ENCODE data around the gene FOXP2. TPM values are rescaled to one million over a fixed set of nuclear protein-coding genes. Genes with fewer than 3 reads are reported as not detected.

Gene FOXP2
- total and polyA plus RNA-seq, 4 donors = 1.2 to 7.4 (median 5.7) TPM

DNA sequence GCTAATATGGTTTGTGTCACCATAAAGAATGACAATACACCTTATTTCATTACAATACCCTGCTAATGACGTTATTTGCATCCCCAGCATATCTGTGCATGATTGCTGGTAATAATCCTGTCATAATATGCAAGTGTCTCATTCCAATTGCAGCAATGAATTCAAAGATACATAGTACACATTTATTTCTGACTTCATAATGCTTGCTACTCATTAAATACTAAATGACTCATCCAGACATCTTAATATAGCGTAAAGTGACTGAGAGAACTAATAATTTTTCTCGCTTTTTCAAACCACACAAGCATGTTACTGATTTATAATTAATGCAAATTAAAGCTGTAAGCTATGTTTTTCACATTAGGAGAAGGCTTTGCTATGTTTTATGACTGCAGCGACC, 272.6 kb downstream of the FOXP2 start (continued):
- TF ChIP-seq YY1 (IDR thresholded peaks at IDR 0.05) = no peak
- no peak for TF ChIP-seq SP1 (IDR thresholded peaks at IDR 0.05)

- H3K27me3 ChIP-seq (ENCODE audit: control insufficient read depth in 4 of 4, insufficient read depth in 4 of 4, low read length in 3 of 4) = no peaks in the 10 kb centered on the region
- H3K27ac ChIP-seq (ENCODE audit: low read depth in 1 of 2, low read length in 2 of 2) = no peak overlapping the region
- 82% methylated on average over 2 of the region's 2 CpGs for WGBS
- H3K9me3 ChIP-seq (ENCODE audit: control insufficient read depth in 4 of 4, low read length in 3 of 4) = no peaks in the 10 kb centered on the region
- no peaks in the 10 kb centered on the region for H3K4me1 ChIP-seq (ENCODE audit: control insufficient read depth in 4 of 4, insufficient read depth in 4 of 4, low read length in 3 of 4)
- H3K9ac ChIP-seq (ENCODE audit: low read depth in 1 of 2, low read length in 2 of 2) = no peak overlapping the region
- H3K4me3 ChIP-seq (ENCODE audit: low read depth in 1 of 3, low read length in 3 of 3) = no peak overlapping the region
- DNase-seq (ENCODE audit: low spot score) = no peak
- peaks cover 0 to 10% (median 4%) of the 10 kb centered on the region in 4 donors for H3K36me3 ChIP-seq (ENCODE audit: control insufficient read depth in 4 of 4, insufficient read depth in 3 of 4, low read depth in 1 of 4, low read length in 3 of 4)
- TF ChIP-seq, protein P1, sequence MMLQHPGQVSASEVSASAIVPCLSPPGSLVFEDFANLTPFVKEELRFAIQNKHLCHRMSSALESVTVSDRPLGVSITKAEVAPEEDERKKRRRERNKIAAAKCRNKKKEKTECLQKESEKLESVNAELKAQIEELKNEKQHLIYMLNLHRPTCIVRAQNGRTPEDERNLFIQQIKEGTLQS (IDR thresholded peaks at IDR 0.05) = no peak
- no peak for TF ChIP-seq FOXA2 (IDR thresholded peaks at IDR 0.05)
- no peak for TF ChIP-seq TAF1 (conservative IDR thresholded peaks at IDR 0.05)
- no peak for TF ChIP-seq EGR1 (IDR thresholded peaks at IDR 0.05; ENCODE audit: low read depth in 2 of 2)
These were observed 273.9 kb downstream of the FOXP2 start for GRCh38 chr7:114688443-114689055.

GRCh38 chr7:114689406-114689805, 274.8 kb downstream of the FOXP2 start:
- Histone ChIP-seq H3K36me3 (ENCODE audit: control insufficient read depth in 4 of 4, insufficient read depth in 3 of 4, low read depth in 1 of 4, low read length in 3 of 4) (peaks cover 0 to 10% (median 4%) of the 10 kb centered on the region in 4 donors), H3K4me3 (ENCODE audit: low read depth in 1 of 3, low read length in 3 of 3) (no peak overlapping the region), H3K4me1 (ENCODE audit: control insufficient read depth in 4 of 4, insufficient read depth in 4 of 4, low read length in 3 of 4) (peaks cover 0 to 1% (median 0%) of the 10 kb centered on the region in 4 donors), H3K27ac (ENCODE audit: low read depth in 1 of 2, low read length in 2 of 2) (no peak overlapping the region), H3K9me3 (ENCODE audit: control insufficient read depth in 4 of 4, low read length in 3 of 4) (no peaks in the 10 kb centered on the region), H3K9ac (ENCODE audit: low read depth in 1 of 2, low read length in 2 of 2) (no peak overlapping the region), H3K27me3 (ENCODE audit: control insufficient read depth in 4 of 4, insufficient read depth in 4 of 4, low read length in 3 of 4) (no peaks in the 10 kb centered on the region)
- no peak for DNase-seq (ENCODE audit: low spot score)
- TF ChIP-seq NR2F2 (IDR thresholded peaks at IDR 0.05) = no peak
- TF ChIP-seq EGR1 (IDR thresholded peaks at IDR 0.05; ENCODE audit: low read depth in 2 of 2) = no peak
- no peak for TF ChIP-seq CTCF (IDR thresholded peaks at IDR 0.05; ENCODE audit: low read depth, low read length, missing input control)
- no peak for TF ChIP-seq JUND (IDR thresholded peaks at IDR 0.05)
- no peak for TF ChIP-seq SP1 (IDR thresholded peaks at IDR 0.05)
- TF ChIP-seq, protein P2, sequence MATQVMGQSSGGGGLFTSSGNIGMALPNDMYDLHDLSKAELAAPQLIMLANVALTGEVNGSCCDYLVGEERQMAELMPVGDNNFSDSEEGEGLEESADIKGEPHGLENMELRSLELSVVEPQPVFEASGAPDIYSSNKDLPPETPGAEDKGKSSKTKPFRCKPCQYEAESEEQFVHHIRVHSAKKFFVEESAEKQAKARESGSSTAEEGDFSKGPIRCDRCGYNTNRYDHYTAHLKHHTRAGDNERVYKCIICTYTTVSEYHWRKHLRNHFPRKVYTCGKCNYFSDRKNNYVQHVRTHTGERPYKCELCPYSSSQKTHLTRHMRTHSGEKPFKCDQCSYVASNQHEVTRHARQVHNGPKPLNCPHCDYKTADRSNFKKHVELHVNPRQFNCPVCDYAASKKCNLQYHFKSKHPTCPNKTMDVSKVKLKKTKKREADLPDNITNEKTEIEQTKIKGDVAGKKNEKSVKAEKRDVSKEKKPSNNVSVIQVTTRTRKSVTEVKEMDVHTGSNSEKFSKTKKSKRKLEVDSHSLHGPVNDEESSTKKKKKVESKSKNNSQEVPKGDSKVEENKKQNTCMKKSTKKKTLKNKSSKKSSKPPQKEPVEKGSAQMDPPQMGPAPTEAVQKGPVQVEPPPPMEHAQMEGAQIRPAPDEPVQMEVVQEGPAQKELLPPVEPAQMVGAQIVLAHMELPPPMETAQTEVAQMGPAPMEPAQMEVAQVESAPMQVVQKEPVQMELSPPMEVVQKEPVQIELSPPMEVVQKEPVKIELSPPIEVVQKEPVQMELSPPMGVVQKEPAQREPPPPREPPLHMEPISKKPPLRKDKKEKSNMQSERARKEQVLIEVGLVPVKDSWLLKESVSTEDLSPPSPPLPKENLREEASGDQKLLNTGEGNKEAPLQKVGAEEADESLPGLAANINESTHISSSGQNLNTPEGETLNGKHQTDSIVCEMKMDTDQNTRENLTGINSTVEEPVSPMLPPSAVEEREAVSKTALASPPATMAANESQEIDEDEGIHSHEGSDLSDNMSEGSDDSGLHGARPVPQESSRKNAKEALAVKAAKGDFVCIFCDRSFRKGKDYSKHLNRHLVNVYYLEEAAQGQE (IDR thresholded peaks at IDR 0.05) = no peak
- no peak for TF ChIP-seq RXRA (IDR thresholded peaks at IDR 0.05)
- TF ChIP-seq HNF4A (conservative IDR thresholded peaks at IDR 0.05) = no peak
- TF ChIP-seq, protein P1 (IDR thresholded peaks at IDR 0.05) = no peak
- WGBS = 86% methylated on average over 3 of the region's 3 CpGs
